ENCODE measurements around the gene FGD4.

Gene FGD4

DNA sequence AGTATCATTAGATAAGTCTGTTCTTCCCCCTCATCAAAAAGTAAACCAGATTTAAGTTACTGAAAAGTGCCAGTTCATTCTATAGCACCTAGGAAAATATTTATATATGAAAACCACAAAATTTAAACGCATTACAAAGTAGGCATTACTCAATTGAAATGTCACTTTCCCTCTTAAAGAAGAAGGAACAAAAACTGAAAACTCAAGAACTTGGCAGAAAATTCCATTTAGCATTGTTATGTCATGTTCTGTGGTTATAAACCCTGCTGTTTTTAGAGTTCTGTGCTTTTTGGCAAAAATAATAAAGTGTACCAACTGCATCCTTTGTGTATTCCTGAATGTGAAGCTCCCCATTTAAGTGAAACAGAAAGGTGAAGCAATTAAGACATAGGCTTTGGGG lies 3.6 kb downstream of the FGD4 start:
- TF ChIP-seq POLR2AphosphoS5 (IDR thresholded peaks at IDR 0.05; ENCODE audit: low read depth) (no peak), GABPA (IDR thresholded peaks at IDR 0.05; ENCODE audit: low read depth) (no peak), SPI1 (IDR thresholded peaks at IDR 0.05; ENCODE audit: borderline replicate concordance, low read depth) (no peak), REST (IDR thresholded peaks at IDR 0.05; ENCODE audit: insufficient replicate concordance, low read depth) (no peak)
- TF ChIP-seq, protein P1, sequence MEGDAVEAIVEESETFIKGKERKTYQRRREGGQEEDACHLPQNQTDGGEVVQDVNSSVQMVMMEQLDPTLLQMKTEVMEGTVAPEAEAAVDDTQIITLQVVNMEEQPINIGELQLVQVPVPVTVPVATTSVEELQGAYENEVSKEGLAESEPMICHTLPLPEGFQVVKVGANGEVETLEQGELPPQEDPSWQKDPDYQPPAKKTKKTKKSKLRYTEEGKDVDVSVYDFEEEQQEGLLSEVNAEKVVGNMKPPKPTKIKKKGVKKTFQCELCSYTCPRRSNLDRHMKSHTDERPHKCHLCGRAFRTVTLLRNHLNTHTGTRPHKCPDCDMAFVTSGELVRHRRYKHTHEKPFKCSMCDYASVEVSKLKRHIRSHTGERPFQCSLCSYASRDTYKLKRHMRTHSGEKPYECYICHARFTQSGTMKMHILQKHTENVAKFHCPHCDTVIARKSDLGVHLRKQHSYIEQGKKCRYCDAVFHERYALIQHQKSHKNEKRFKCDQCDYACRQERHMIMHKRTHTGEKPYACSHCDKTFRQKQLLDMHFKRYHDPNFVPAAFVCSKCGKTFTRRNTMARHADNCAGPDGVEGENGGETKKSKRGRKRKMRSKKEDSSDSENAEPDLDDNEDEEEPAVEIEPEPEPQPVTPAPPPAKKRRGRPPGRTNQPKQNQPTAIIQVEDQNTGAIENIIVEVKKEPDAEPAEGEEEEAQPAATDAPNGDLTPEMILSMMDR (IDR thresholded peaks at IDR 0.05; ENCODE audit: insufficient read depth, low read length) = no peak
- no peak for DNase-seq (ENCODE audit: low read depth in 1 of 2, low spot score in 1 of 2)
- Histone ChIP-seq H3K4me3 (replicated peaks; ENCODE audit: insufficient read depth, low read length) (no peak overlapping the region), H3K27ac (replicated peaks) (no peak overlapping the region), H3K27me3 (ENCODE audit: insufficient read depth, poor library complexity, severe bottlenecking) (peaks cover 10% of the 10 kb centered on the region)

DNA sequence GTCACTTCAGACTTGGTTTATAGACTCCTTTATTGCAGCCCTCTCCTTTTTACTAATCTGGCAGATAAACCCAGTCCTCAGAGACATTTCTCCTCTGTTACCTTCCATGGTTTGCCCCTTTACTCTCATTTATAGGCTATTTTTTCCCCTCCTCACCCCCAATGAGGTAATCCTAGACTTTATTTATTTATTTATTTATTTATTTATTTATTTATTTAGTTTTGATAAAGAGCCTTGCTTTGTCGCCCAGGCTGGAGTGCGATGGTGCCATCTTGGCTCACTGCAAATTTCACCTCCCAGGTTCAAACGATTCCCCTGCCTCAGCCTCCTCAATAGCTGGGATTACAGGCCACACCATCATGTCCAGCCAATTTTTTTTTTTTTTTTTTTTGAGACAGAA lies 8.4 kb downstream of the FGD4 start:
- Histone ChIP-seq H3K4me3 (replicated peaks; ENCODE audit: insufficient read depth, low read length) (no peak overlapping the region), H3K27ac (replicated peaks) (no peak overlapping the region), H3K27me3 (ENCODE audit: insufficient read depth, poor library complexity, severe bottlenecking) (no peaks in the 10 kb centered on the region)
- TF ChIP-seq SPI1 (IDR thresholded peaks at IDR 0.05; ENCODE audit: borderline replicate concordance, low read depth) (no peak), GABPA (IDR thresholded peaks at IDR 0.05; ENCODE audit: low read depth) (no peak), POLR2AphosphoS5 (IDR thresholded peaks at IDR 0.05; ENCODE audit: low read depth) (no peak), REST (IDR thresholded peaks at IDR 0.05; ENCODE audit: insufficient replicate concordance, low read depth) (no peak)
- TF ChIP-seq, protein P1 (IDR thresholded peaks at IDR 0.05; ENCODE audit: insufficient read depth, low read length) = no peak
- DNase-seq (ENCODE audit: low read depth in 1 of 2, low spot score in 1 of 2) = no peak

DNA sequence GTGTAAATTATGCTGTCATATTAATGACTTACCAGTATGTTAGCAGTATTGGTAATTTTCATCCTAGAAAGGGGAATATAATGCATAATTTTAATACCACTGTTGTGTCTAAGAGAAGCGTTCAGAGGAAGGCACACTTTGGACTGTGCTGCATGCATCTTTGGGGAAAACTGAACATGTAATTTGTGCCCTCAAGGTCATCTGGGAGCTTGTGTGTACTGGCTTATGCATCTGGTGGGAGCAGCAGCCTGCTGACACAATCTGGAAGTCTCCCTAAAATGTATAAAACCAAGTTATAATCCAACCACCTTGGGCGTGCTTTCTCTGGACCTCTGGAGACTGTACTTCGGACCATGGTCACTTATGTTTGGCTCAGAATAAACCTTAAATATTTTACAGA lies 14.1 kb downstream of the FGD4 start:
- TF ChIP-seq POLR2AphosphoS5 (IDR thresholded peaks at IDR 0.05; ENCODE audit: low read depth) = no peak
- no peak for TF ChIP-seq SPI1 (IDR thresholded peaks at IDR 0.05; ENCODE audit: borderline replicate concordance, low read depth)
- TF ChIP-seq REST (IDR thresholded peaks at IDR 0.05; ENCODE audit: insufficient replicate concordance, low read depth) = no peak
- H3K4me3 ChIP-seq (replicated peaks; ENCODE audit: insufficient read depth, low read length) = no peak overlapping the region
- H3K27me3 ChIP-seq (ENCODE audit: insufficient read depth, poor library complexity, severe bottlenecking) = no peaks in the 10 kb centered on the region
- H3K27ac ChIP-seq (replicated peaks) = no peak overlapping the region
- no peak for DNase-seq (ENCODE audit: low read depth in 1 of 2, low spot score in 1 of 2)

DNA sequence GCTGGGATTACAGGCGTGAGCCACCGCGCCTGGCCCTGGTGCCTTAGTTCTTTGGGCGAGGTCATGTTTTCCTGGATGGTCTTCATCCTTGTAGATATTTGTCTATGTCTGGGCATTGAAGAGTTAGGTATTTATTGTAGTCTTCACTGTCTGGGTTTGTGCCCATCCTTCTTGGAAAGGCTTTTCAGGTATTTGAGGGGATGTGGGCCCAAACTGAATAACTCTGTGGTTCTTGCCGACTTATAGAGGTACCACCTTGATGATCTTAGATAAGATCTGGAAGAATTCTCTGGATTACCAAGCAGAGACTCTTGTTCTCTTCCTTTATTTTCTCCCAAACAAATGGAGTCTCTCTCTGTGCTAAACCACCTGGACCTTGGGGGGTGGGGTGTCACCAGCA lies 18.9 kb downstream of the FGD4 start:
- Histone ChIP-seq H3K4me3 (replicated peaks; ENCODE audit: insufficient read depth, low read length) (no peak overlapping the region), H3K27ac (replicated peaks) (no peak overlapping the region), H3K27me3 (ENCODE audit: insufficient read depth, poor library complexity, severe bottlenecking) (no peaks in the 10 kb centered on the region)
- no peak for DNase-seq (ENCODE audit: low read depth in 1 of 2, low spot score in 1 of 2)
- no peak for TF ChIP-seq REST (IDR thresholded peaks at IDR 0.05; ENCODE audit: insufficient replicate concordance, low read depth)

All from HL-60 (cell line).